Activated CD8-positive, alpha-beta memory T cell treated with anti-CD3 and anti-CD28 coated beads for 36 hours (primary cell): Measurements from ENCODE around the gene TBX15. TPM values are rescaled to one million over a fixed set of nuclear protein-coding genes. Genes with fewer than 3 reads are reported as not detected.

Source experiments
- CTCF ChIA-PET: fragments of 350-600 bp; sonication (Branson Sonifier 250); formaldehyde crosslinking; loops from one replicate; lab custom pipeline; 2021; ENCODE audit warnings: antibody characterized with exemption; lab: Charles Lee
- POLR2A ChIA-PET: fragments of 350-600 bp; sonication (Branson Sonifier 250); formaldehyde crosslinking; loops from one replicate; lab custom pipeline; 2021; ENCODE audit warnings: antibody characterized with exemption; lab: Charles Lee
- total RNA-seq, 2 experiments: library from RNA; stranded (reverse); gene quantifications; one replicate each; pipeline ENCODE4 v1.2.3, GENCODE V29; 2021

TBX15 gene
- total RNA-seq, 2 experiments from 2014 or later = not detected

DNA sequence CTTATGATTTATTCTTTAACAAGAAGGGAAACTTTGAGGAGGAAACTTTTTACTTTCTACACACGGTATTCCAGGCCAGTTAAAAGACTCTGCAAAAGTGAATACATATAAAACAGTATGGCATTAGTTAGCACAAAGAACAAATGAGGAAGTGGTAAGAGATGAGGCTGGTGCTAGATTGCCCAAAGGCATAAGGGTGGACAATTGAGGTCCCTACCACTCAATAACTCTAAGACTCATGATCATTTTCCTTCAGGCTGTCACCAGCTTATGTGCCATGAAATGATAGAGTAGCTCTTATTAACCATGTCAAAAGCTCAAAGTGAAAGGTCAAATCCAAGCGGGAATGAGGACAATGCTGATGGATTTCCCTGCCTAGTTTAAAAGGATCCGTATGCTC lies 124.5 kb downstream of the TBX15 start:
- CTCF ChIA-PET = no interaction called here

DNA sequence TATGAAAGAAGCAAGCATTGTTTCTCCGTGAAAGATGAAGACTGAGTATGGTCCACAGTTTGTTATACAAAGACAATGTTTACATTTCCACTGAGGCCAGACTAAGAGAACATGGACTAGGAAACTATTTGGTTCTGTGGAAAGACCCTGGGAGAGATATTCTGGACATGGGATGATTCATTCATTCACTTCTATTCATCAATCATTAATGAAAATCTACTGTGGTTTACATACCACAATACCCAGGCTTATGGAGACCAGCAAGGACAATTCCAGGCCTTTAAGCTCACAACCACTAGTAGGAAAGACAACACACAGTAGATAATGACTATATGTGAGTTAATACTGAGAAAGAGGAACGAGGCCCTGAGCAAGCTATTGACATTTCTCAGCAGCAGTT lies 125.4 kb downstream of the TBX15 start:
- ChIA-PET CTCF (no interaction called here), POLR2A (no interaction called here)

More for the DNA sequence above, 124.5 kb downstream of the TBX15 start:
- POLR2A ChIA-PET = no interaction called here

DNA sequence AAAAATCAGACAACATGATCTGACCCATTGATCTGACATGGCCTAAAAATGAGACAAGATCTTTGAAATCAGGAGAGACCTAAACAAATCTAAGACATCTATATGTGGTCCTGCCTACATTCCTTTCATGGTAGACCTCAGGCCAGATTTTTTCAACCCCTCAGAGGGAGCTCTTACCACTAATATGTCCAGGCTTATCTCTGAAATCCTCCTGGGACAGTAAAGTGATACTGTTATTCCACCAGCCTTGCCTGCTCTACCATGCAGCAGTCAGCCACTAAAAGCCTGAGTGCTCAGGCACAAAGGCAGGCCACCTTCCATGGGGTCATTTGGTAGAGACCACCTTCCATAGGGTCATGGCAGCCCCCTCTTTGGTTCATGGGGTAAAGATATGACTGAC lies 126.9 kb downstream of the TBX15 start:
- POLR2A ChIA-PET = no interaction called here
- CTCF ChIA-PET = no interaction called here

DNA sequence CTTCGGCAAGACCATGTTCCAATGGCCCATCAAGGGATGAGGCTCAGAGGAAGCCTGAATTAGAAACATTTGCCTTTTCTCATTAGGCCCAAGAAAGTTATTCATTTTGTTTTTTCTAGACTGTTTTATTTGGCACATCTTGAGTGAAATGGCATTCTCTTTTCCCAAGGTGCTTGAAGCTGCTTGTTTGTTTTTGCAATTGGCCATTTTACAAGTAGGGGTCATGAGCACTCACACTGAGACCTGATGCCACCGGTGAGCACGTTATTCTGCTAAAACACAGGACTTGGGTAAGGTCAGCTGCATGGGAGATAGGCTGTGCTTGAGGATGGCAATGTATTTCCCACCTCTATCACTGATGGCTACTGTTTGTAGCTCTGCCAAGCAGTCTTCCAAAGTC lies 128.1 kb downstream of the TBX15 start:
- ChIA-PET CTCF (no interaction called here), POLR2A (no interaction called here)

DNA sequence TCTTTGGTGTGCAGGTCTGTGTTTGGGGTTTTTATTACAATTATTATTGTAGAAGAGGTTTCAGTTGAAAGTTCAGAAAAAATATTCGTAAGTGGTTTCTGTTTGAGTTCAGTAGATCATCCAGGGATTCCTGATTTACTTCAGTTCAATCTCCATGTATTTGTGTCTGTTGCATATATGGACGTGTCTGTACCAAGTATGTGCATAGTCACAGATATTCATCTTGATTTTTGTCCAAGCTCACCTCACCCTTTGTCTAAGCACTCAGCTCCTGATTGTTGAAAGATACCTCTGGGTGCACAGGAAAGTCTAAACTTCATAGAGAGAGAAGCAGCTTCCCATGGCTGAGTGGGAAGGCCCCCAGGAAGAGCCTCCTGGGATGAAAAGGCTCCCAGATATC lies 141.7 kb downstream of the TBX15 start:
- POLR2A ChIA-PET = no interaction called here
- CTCF ChIA-PET = no interaction called here

DNA sequence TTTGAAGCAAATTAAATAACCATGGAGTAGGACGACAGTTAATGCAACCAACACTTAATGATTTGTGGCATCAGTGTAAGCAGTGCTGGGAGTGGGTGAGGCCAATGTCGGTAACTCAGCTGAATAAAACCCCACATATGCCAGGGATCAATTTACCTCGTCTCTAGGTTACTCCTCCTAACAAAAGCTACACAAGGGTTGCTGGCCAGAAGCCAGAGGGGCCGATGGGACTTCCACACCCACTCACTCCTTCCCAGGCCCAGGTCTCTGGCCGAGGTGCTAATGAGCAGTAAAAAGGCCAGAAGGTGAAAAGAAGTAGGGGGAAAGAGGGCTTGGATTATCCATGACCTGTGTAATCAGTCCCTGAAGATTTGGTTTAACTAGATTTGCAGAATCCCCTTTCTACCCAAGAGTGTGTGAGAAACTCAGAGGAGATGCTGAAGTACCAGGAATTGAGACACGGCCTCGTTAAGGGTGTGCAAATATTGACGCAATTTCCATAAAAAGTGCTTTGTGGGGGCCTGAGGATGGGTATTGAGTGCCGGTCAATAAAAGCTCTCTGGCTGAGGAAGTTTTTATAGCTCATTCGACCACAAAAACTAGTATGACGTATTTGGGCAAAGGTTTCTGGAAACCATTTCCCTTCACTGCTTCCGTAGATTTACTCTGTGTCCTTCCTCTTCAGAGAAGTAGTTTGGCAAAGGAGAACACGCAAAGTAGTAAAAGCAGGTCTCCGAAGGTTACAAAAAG lies 145.5 kb downstream of the TBX15 start:
- ChIA-PET CTCF (no interaction called here), POLR2A (no interaction called here)

DNA sequence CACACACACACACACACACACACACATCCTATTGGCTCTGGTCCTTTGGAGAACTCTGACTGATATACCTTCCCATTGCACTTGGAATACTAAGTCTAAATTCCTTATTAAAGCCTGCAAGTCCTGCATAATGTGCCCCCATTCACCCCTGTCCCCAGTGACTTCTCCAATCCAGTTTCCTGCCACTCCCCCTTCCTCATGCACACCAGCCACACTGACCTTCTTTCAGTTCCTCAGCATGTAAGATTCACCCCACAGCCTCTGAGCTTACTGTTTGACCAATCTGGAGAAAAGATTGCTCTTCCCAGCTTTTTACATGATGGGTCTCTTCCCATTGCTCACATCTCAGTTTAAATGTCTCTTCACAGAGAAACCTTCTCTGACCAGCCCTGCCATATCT lies 146.6 kb downstream of the TBX15 start:
- POLR2A ChIA-PET = no interaction called here
- CTCF ChIA-PET = no interaction called here

Other genes starting within 250 kb of the TBX15 start
- gene WARS2, start 152.3 kb upstream of the TBX15 start, total RNA-seq = 10 to 100 TPM; 19.0 to 20.7 TPM